HL-60 (cell line): ENCODE data around the gene RITA1.

Experiments
- DNase-seq, 2 experiments: peaks; one replicate each; pipeline ENCODE4 v3.0.0-alpha.2; 2010 to 2020; ENCODE audit warnings: low read depth in 1 of 2, low spot score in 1 of 2
- H3K27ac ChIP-seq: fragments of 250-450 bp; sonication (Bioruptor Pico); replicated peaks from 2 replicates; pipeline ENCODE4 v1.5.1; 2020; ENCODE audit warnings: mild to moderate bottlenecking, moderate library complexity
- H3K27me3 ChIP-seq: fragments of 250-450 bp; sonication (Bioruptor Pico); 2 replicates; pipeline ENCODE4 v1.5.1; 2021; ENCODE audit warnings: mild to moderate bottlenecking, moderate library complexity; ENCODE audit not compliant: insufficient read depth, poor library complexity, severe bottlenecking
- H3K4me3 ChIP-seq: replicated peaks from 2 replicates; pipeline ENCODE4 v1.5.1; 2011; ENCODE audit warnings: mild to moderate bottlenecking, control low read depth, low read length; ENCODE audit not compliant: insufficient read depth
- CTCF ChIP-seq: IDR thresholded peaks from one replicate; pipeline ENCODE4 v1.5.1; 2011; ENCODE audit warnings: low read length, control low read depth, inconsistent platforms; ENCODE audit not compliant: insufficient read depth
- GABPA ChIP-seq: IDR thresholded peaks from 2 replicates; pipeline ENCODE4 v1.6.1; 2012; ENCODE audit warnings: low read depth
- POLR2AphosphoS5 ChIP-seq: IDR thresholded peaks from 2 replicates; pipeline ENCODE4 v1.6.1; 2012; ENCODE audit warnings: low read depth
- REST ChIP-seq: IDR thresholded peaks from 2 replicates; pipeline ENCODE4 v1.6.1; 2012; ENCODE audit warnings: low read depth; ENCODE audit not compliant: insufficient replicate concordance
- SPI1 ChIP-seq: IDR thresholded peaks from 2 replicates; pipeline ENCODE4 v1.6.1; 2012; ENCODE audit warnings: low read depth, mild to moderate bottlenecking, borderline replicate concordance

The RITA1 gene

GRCh38 chr12:113226696-113227568 is 41.4 kb downstream of the RITA1 start:
- no peaks in the 10 kb centered on the region for H3K27me3 ChIP-seq
- no peak overlapping the region for H3K4me3 ChIP-seq
- peak in 1 of 2 experiments; percentile 39 for DNase-seq
- H3K27ac ChIP-seq, result 0 out of 2 replicates have a peak overlapping the region, but pooled peaks have one; percentile 11
- no peak for TF ChIP-seq SPI1
- TF ChIP-seq CTCF, result no peak
- TF ChIP-seq REST, result no peak
- TF ChIP-seq POLR2AphosphoS5, result no peak
- no peak for TF ChIP-seq GABPA

GRCh38 chr12:113227686-113228391 is 42.3 kb downstream of the RITA1 start:
- no peak for TF ChIP-seq REST
- no peak for TF ChIP-seq CTCF
- TF ChIP-seq GABPA, result no peak
- no peak for TF ChIP-seq POLR2AphosphoS5
- TF ChIP-seq SPI1, result no peak
- Histone ChIP-seq H3K27ac (no peak overlapping the region), H3K4me3 (no peak overlapping the region), H3K27me3 (no peaks in the 10 kb centered on the region)
- no peak for DNase-seq

- Histone ChIP-seq H3K27me3 (no peaks in the 10 kb centered on the region), H3K4me3 (no peak overlapping the region), H3K27ac (no peak overlapping the region)
- no peak for TF ChIP-seq GABPA
- TF ChIP-seq CTCF, result no peak
- no peak for TF ChIP-seq REST
- no peak for TF ChIP-seq POLR2AphosphoS5
- no peak for TF ChIP-seq SPI1
- no peak for DNase-seq
Observed at GRCh38 chr12:113228394-113229028, 43.0 kb downstream of the RITA1 start.
